GM21723 (cell line): Measurements from ENCODE around the gene KNDC1.

Experiments used
- ATAC-seq: cut with Tn5 transposase; IDR thresholded peaks from one replicate; pipeline ENCODE4 v1.9.1; 2021; ENCODE audit warnings: mild to moderate bottlenecking, moderate library complexity; ENCODE audit not compliant: unreplicated experiment

Gene KNDC1

DNA sequence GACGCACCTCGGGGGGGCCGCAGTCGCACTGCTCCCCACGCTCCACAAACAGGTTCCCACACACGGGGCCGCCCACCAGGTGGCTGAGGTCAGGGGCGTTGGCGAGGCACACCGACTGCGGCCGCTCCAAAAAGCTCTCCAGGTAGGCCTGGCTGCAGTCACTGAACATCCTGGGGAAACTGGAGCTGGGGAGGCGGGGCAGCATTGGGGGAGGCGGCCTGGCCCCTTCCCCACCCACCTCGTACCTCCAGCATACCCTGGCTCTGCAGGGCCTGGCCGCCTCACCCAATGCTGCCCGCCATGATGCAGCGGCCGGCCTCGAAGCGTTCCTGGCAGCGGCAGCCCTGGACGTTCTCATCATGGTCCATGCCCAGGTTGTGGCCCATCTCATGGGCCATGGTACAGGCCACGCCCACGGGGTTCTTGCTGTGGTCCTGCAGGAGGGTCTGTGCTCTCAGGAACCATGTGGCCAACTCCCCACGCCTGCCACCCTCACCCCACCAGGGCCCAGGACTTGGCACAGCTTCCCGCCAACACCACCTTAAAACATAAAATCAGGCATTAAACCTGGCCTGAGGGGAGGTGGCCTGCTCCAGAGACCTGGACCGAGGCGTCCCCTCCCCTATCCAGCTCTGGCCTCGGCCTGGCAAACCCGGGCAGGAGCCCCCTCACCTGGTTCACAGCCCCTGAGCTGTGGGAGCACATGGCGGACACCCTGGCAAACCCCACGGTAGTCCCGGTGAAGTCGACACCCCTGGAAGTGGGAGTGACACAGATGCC, 111.7 kb downstream of the KNDC1 start:
- no peak for ATAC-seq

DNA sequence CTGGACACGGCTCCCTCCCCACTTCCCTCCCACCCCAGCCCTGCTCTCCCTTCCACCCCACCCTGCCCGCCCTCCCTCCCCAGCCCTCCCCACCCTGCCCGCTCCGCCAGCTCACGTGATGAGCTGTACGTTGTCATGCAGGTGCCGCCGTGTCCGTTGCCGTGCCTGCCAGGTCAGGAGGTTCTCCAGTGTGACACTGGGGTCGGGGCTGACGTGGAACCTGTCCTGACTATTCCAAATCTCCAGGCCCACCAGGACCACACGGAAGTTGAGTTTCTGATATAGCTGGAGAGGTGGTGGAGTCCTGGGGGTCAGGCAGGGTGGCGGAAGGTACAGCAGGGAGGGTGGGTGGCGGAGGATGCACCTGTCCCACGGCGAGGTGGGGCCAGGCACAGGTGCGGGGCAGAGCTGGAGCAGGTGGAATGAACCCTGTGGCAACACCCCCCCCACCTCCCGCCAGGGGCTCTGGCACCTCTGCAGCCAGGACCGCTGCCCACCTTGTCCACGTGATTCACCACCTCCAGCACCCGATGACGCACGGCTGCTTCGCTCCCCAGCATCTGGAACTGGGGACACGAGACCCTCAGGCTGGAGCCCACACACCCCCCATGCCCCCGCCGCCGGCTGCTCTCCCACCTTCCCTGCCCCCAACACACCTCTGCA, 112.4 kb downstream of the KNDC1 start:
- ATAC-seq = no peak

DNA sequence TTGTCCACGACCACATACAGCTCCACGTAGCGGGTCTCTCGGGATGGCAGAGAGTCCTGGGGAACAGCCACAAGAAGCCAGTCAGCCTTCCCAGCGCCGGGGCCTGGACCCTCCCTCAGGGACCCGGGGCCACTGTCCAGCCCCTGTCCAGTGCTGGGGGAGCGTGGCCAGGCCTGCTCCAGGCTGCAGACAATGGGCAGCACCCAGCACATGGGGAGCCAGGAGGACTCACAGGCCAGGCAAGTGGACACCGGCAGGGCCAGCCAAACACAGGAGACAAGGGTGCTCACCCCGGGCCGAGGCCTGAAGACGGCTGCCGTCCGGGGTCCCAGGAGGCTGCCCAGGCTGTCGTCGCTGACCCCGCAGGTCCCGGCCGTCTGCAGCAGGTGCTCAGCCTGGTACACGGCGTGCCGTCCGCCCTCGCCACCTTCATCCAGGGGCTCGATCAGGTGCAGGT, 113.0 kb downstream of the KNDC1 start:
- no peak for ATAC-seq

DNA sequence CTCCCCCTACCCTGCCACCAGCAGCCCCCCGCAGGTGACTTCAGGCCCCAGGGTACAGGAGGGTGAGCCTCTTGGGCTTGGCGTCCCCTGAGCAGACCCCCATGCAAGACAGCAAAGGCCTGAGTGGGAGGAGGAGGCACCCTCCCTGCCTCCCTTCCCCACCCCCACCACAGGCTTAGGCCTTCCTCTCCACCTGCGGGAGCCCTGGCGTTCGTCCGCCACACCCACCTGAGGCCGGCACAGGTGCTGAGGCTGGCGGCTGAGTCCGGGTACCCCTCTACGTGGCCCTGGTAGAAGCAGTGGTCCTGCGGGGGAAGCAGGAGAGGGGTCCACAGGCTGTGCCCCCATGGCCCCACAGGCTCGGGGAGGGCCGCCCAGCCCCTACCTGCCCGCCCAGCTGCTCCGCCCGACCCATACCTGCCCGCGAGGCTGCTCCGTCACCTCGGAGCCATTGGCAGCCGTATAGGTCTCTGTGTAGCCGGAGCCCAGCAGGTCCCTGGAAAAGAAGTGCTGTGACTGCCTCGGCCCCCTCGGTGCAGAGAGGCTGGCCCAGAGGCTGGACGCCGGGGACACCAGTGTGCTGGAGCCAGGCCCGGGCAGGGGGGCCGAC, 113.6 kb downstream of the KNDC1 start:
- no peak for ATAC-seq

DNA sequence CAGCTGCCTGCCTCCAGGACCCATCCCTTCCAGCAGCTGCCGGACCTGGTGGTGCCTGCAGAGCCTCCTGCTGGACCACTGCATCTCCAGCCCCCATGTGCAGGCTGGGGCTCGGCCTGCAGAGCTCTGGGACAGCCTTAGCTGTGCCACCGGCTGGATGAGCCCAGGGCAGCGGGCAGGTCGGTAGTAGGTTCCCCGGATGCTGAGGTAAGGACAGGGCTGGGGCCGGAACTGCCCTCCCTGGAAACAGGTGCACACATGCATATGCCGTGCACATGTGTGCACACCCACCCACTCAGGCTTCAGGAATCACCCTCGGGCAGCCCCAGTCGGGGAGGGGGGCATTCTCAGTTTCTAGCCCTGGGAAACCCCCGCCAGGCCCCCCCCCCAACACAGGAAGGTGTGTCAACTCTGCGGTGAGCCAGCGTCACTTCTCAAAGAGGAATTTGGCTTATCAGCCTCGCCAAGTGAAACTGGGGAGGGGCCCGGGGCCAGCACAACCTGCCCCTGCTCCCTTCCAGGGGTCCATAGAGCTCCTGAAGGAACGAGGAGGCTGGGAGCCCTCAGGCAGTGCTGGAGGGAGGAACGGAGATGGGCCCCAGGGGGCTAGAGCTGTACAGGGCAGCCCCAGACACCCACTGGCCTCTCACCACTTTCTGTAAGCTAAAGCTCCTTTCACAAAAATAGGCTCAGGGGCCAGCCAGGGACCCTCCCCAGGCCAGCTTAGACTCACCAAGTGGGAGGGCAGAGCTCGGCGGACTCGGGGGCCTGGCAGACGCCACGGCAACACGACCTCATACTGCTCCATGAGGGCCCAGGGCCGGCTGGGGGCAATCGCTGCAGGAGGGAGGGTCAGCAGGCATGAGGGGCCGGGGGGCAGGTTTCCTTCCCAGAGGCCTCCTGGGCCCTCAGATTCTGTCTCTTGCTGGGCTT, 115.0 kb downstream of the KNDC1 start:
- peak; percentile 52 for ATAC-seq

DNA sequence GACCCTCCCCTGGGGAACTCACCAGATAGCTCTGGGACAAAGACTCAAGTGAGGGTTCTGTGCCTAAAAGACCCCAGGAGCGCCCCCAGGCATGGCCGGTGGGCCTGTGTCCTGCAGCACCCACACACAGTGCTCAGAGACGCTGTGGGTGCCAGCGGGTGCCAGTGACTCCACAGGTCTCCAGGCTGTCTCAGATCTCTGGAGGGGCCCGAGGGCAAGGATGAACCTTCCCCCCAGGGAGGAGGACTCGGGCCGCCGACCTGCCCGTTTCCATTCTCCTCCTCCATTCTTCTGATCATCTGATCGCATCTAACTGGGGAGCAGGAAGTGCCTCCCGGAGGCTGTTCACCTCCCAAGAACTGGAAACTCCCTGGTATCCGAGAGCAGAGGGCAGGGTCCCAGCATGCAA, 115.7 kb downstream of the KNDC1 start:
- peak; percentile 39 for ATAC-seq
